Ishikawa (cell line): Measurements from ENCODE around the gene FAM83E.

Experiments
- CEBPB ChIP-seq: IDR thresholded peaks from 2 replicates; pipeline ENCODE4 v1.6.1; 2012
- CREB1 ChIP-seq: IDR thresholded peaks from 2 replicates; pipeline ENCODE4 v1.6.1; 2012; ENCODE audit warnings: low read depth
- EGR1 ChIP-seq: IDR thresholded peaks from 2 replicates; pipeline ENCODE4 v1.6.1; 2012
- EP300 ChIP-seq: IDR thresholded peaks from 2 replicates; pipeline ENCODE4 v1.6.1; 2012; ENCODE audit warnings: borderline replicate concordance
- FOXM1 ChIP-seq: IDR thresholded peaks from 2 replicates; pipeline ENCODE4 v1.6.1; 2012; ENCODE audit warnings: low read depth, borderline replicate concordance
- MAX ChIP-seq: IDR thresholded peaks from 2 replicates; pipeline ENCODE4 v1.6.1; 2012
- NFIC ChIP-seq: IDR thresholded peaks from 2 replicates; pipeline ENCODE4 v1.6.1; 2012
- RAD21 ChIP-seq: IDR thresholded peaks from 2 replicates; pipeline ENCODE4 v1.6.1; 2012; ENCODE audit warnings: low read depth
- TAF1 ChIP-seq: IDR thresholded peaks from 2 replicates; pipeline ENCODE4 v1.6.1; 2012; ENCODE audit warnings: low read depth, mild to moderate bottlenecking
- TCF12 ChIP-seq: IDR thresholded peaks from 2 replicates; pipeline ENCODE4 v1.6.1; 2012; ENCODE audit warnings: low read depth
- TEAD4 ChIP-seq: IDR thresholded peaks from 2 replicates; pipeline ENCODE4 v1.6.1; 2012
- YY1 ChIP-seq: IDR thresholded peaks from 2 replicates; pipeline ENCODE4 v1.6.1; 2012; ENCODE audit warnings: low read depth
- ZBTB7A ChIP-seq: IDR thresholded peaks from 2 replicates; pipeline ENCODE4 v1.6.1; 2012; ENCODE audit warnings: low read depth
- TF ChIP-seq, protein P1 (sequence below): IDR thresholded peaks from 2 replicates; pipeline ENCODE4 v1.6.1; 2012
- TF ChIP-seq, protein P2 (sequence below): IDR thresholded peaks from 2 replicates; pipeline ENCODE4 v1.6.1; 2012; ENCODE audit warnings: low read depth, mild to moderate bottlenecking

Gene FAM83E

DNA sequence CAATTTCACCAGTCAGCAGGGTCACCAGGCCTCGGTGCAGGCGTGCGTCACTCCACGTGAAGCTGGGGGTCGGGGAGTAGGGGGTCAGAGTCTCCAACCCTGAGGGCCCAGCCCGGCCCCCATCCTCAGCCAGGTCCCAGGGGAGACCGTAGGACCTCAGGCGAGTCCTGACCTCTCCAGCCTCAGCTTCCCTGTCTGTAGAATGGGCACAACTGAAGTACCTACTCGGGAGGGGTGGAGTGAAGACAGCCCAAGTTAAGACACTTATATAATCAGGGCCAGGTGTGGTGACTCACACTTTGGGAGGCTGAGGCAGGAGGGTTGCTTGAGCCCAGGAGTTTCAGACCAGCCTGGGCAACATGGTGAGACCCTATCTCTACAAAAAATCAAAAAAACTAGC, 11.0 kb downstream of the FAM83E start:
- TF ChIP-seq MAX, result no peak
- no peak for TF ChIP-seq RAD21
- TF ChIP-seq CREB1, result no peak
- no peak for TF ChIP-seq EP300
- no peak for TF ChIP-seq TCF12
- TF ChIP-seq, protein P1, sequence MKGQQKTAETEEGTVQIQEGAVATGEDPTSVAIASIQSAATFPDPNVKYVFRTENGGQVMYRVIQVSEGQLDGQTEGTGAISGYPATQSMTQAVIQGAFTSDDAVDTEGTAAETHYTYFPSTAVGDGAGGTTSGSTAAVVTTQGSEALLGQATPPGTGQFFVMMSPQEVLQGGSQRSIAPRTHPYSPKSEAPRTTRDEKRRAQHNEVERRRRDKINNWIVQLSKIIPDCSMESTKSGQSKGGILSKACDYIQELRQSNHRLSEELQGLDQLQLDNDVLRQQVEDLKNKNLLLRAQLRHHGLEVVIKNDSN, result no peak
- no peak for TF ChIP-seq CEBPB
- no peak for TF ChIP-seq ZBTB7A
- TF ChIP-seq YY1, result no peak

DNA sequence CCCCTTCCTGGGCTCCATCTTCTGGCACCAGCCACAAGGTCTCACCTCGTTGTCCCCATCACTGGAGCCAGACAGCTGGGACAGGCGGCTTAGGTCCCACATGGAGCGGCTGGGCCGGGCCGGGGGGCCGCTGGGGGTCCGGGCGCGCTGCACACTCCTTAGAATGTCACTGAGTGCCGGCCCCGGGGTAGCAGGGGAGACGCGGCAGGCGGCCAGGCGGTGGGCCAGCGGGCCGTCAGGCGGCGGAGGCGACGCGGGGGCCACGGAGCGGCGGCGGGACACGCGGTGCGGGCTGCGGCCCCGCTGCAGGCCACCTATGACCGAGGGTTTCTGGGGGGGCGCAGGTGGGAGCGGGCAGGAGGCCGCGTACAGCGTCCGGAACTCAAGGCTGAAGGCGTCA, 11.4 kb downstream of the FAM83E start:
- no peak for TF ChIP-seq EGR1
- no peak for TF ChIP-seq TCF12
- no peak for TF ChIP-seq YY1
- no peak for TF ChIP-seq TEAD4
- no peak for TF ChIP-seq FOXM1
- TF ChIP-seq, protein P1, result no peak
- no peak for TF ChIP-seq MAX
- no peak for TF ChIP-seq CREB1
- TF ChIP-seq ZBTB7A, result no peak
- TF ChIP-seq EP300, result no peak
- no peak for TF ChIP-seq TAF1
- TF ChIP-seq RAD21, result no peak
- TF ChIP-seq CEBPB, result no peak
- TF ChIP-seq, protein P2, sequence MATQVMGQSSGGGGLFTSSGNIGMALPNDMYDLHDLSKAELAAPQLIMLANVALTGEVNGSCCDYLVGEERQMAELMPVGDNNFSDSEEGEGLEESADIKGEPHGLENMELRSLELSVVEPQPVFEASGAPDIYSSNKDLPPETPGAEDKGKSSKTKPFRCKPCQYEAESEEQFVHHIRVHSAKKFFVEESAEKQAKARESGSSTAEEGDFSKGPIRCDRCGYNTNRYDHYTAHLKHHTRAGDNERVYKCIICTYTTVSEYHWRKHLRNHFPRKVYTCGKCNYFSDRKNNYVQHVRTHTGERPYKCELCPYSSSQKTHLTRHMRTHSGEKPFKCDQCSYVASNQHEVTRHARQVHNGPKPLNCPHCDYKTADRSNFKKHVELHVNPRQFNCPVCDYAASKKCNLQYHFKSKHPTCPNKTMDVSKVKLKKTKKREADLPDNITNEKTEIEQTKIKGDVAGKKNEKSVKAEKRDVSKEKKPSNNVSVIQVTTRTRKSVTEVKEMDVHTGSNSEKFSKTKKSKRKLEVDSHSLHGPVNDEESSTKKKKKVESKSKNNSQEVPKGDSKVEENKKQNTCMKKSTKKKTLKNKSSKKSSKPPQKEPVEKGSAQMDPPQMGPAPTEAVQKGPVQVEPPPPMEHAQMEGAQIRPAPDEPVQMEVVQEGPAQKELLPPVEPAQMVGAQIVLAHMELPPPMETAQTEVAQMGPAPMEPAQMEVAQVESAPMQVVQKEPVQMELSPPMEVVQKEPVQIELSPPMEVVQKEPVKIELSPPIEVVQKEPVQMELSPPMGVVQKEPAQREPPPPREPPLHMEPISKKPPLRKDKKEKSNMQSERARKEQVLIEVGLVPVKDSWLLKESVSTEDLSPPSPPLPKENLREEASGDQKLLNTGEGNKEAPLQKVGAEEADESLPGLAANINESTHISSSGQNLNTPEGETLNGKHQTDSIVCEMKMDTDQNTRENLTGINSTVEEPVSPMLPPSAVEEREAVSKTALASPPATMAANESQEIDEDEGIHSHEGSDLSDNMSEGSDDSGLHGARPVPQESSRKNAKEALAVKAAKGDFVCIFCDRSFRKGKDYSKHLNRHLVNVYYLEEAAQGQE, result no peak
- TF ChIP-seq NFIC, result no peak

DNA sequence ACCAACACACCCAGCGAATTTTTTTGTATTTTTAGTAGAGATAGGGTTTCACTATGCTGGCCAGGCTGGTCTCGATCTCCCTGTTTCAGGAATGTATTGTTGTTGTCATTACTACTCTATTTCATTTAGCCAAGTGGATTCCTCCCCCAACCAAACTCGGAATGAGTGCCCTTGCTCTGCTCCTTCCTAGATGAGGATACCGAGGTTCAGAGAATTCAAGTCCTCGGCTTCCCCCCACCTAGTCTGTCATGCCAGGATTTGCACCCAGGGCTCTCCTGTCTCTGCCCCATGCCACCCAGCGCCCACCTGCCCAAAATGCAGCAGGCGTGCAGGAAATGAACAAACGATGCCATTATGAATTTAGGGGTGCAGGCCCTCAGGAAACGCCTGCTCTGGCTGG, 11.9 kb downstream of the FAM83E start:
- TF ChIP-seq TAF1, result no peak
- no peak for TF ChIP-seq FOXM1
- no peak for TF ChIP-seq EP300
- TF ChIP-seq CREB1, result no peak

GRCh38 chr19:48600679-48601417, 14.0 kb downstream of the FAM83E start:
- TF ChIP-seq MAX, result no peak
- TF ChIP-seq, protein P2, result no peak
- TF ChIP-seq CREB1, result no peak
- no peak for TF ChIP-seq TEAD4
- TF ChIP-seq NFIC, result no peak
- TF ChIP-seq RAD21, result no peak
- no peak for TF ChIP-seq TAF1
- no peak for TF ChIP-seq TCF12
- no peak for TF ChIP-seq EP300
- no peak for TF ChIP-seq EGR1
- no peak for TF ChIP-seq FOXM1

- TF ChIP-seq, protein P1, result no peak
- no peak for TF ChIP-seq CREB1
- TF ChIP-seq TCF12, result no peak
- TF ChIP-seq FOXM1, result no peak
- TF ChIP-seq YY1, result no peak
- no peak for TF ChIP-seq RAD21
- TF ChIP-seq EGR1, result no peak
These were observed 15.7 kb downstream of the FAM83E start for GRCh38 chr19:48598996-48599700.
